Prostate gland (tissue), 2 donors: ENCODE results near the gene BICRA.

Source experiments
- POLR2A ChIP-seq: fragments of 450-650 bp; IDR thresholded peaks from one replicate; pipeline ENCODE4 v1.6.1; 2016; ENCODE audit warnings: antibody characterized with exemption, mild to moderate bottlenecking
- POLR2AphosphoS5 ChIP-seq: sonication (generic); formaldehyde crosslinking; IDR thresholded peaks from one replicate; pipeline ENCODE4 v1.6.1; 2017; ENCODE audit warnings: antibody characterized with exemption
- TF ChIP-seq, protein P1 (sequence below), 4 experiments: fragments of 200-600 bp in 2 of 4; fragments of 450-650 bp in 2 of 4; sonication (generic) in 2 of 4; IDR thresholded peaks; 1 replicate in 3 of 4; 2 replicates in 1 of 4; pipeline ENCODE4 v1.5.1; 2016 to 2019; ENCODE audit warnings: antibody characterized with exemption in 4 of 4, mild to moderate bottlenecking in 2 of 4, moderate library complexity in 2 of 4

DNA sequence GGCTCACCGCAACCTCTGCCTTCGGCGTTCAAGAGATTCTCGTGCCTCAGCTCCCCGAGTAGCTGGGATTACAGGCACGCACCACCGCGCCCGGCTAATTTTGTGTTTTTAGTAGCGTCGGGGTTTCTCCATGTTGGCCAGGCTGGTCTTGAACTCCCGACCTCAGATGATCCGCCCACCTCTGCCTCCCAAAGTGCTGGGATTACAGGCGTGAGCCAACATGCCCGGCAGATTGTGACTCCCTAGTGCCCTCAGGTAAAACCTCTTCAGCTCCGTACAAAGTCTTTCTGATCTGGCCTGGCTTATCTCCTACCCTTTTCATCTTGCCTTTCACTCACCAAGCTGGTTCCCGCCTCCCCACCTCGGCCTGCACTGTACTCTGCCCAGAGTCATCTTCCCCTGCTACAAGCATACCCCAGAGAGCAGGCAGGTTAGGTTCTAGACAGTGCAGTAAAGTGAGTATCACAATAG lies 15.0 kb downstream of the BICRA start:
- TF ChIP-seq, protein P1, sequence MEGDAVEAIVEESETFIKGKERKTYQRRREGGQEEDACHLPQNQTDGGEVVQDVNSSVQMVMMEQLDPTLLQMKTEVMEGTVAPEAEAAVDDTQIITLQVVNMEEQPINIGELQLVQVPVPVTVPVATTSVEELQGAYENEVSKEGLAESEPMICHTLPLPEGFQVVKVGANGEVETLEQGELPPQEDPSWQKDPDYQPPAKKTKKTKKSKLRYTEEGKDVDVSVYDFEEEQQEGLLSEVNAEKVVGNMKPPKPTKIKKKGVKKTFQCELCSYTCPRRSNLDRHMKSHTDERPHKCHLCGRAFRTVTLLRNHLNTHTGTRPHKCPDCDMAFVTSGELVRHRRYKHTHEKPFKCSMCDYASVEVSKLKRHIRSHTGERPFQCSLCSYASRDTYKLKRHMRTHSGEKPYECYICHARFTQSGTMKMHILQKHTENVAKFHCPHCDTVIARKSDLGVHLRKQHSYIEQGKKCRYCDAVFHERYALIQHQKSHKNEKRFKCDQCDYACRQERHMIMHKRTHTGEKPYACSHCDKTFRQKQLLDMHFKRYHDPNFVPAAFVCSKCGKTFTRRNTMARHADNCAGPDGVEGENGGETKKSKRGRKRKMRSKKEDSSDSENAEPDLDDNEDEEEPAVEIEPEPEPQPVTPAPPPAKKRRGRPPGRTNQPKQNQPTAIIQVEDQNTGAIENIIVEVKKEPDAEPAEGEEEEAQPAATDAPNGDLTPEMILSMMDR (IDR thresholded peaks at IDR 0.05): no peak
- TF ChIP-seq POLR2AphosphoS5 (no peak), POLR2A (no peak)
